Measurements from ENCODE around the gene KCNAB2.

The KCNAB2 gene

DNA sequence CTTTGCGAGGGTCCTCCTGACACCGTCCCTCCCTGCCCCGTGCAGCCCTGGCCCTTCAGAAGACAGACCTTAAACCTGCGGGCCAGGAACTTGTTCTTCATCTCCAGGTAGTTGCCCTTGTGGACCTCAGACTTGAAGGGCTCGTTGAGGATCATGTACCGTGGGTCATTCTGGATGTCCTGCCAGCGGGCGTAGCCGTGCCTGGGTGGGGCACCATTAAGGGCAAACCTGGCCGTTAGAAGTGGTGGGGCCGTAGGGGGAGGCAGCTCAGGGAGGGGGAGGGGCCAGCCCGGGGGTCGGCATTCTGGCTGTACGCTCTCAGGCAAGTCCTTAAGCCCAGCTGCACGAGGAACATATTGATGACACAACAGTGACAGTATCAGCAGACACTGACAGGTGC, 64.6 kb downstream of the KCNAB2 start:
- H3K9ac ChIP-seq (ENCODE audit: low read depth, low read length, poor library complexity, severe bottlenecking): no peak overlapping the region

DNA sequence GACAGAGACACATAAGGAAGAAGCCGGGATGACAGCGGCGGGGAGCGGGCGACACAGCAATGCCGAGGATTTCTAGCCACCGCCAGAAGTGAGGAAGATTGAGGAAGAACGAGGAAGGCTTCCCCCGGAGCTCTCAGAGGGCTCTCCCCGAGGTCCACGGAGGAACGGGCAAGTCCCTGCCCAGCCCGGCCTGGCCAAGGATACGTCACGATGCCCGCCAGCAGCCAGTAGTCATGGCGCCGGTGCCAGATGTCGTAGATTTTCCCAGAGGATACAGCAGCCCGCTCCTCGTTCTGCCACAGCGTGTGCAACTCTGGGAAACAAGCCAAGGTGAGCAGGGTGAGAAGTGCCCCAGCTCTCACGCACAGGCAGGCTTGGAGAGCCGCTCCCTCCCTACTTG, 65.9 kb downstream of the KCNAB2 start:
- Histone ChIP-seq H3K9me2 (replicated peaks; ENCODE audit: low read depth, low read length) (no peaks in the 10 kb centered on the region), H4K20me1 (ENCODE audit: insufficient read depth, low read length, poor library complexity, severe bottlenecking) (no peaks in the 10 kb centered on the region), H3K9me3 (ENCODE audit: insufficient read depth, low read depth, low read length) (no peaks in the 10 kb centered on the region), H3K4me3 (ENCODE audit: low read length, poor library complexity, severe bottlenecking) (no peak overlapping the region), H3K4me2 (ENCODE audit: low read depth, low read length, poor library complexity, severe bottlenecking) (no peak overlapping the region), H3K9ac (ENCODE audit: low read depth, low read length, poor library complexity, severe bottlenecking) (no peak overlapping the region), H3K27me3 (ENCODE audit: insufficient read depth, low read length, poor library complexity, severe bottlenecking) (no peaks in the 10 kb centered on the region), H3F3A (ENCODE audit: low read depth) (no peaks in the 10 kb centered on the region), H3K4me1 (ENCODE audit: insufficient read depth, low read length, poor library complexity, severe bottlenecking) (no peaks in the 10 kb centered on the region), H3K36me3 (ENCODE audit: insufficient read depth, low read length) (no peaks in the 10 kb centered on the region), H3K79me2 (ENCODE audit: insufficient read depth, low read length) (no peaks in the 10 kb centered on the region), H2AFZ (ENCODE audit: low read length) (no peak overlapping the region)
- TF ChIP-seq, protein P1, sequence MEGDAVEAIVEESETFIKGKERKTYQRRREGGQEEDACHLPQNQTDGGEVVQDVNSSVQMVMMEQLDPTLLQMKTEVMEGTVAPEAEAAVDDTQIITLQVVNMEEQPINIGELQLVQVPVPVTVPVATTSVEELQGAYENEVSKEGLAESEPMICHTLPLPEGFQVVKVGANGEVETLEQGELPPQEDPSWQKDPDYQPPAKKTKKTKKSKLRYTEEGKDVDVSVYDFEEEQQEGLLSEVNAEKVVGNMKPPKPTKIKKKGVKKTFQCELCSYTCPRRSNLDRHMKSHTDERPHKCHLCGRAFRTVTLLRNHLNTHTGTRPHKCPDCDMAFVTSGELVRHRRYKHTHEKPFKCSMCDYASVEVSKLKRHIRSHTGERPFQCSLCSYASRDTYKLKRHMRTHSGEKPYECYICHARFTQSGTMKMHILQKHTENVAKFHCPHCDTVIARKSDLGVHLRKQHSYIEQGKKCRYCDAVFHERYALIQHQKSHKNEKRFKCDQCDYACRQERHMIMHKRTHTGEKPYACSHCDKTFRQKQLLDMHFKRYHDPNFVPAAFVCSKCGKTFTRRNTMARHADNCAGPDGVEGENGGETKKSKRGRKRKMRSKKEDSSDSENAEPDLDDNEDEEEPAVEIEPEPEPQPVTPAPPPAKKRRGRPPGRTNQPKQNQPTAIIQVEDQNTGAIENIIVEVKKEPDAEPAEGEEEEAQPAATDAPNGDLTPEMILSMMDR (conservative IDR thresholded peaks at IDR 0.05; ENCODE audit: low read length): no peak
- TF ChIP-seq EZH2phosphoT487 (IDR thresholded peaks at IDR 0.05; ENCODE audit: borderline replicate concordance): no peak

More for the DNA sequence above, 64.6 kb downstream of the KCNAB2 start:
- Histone ChIP-seq H3K36me3 (ENCODE audit: insufficient read depth, low read length) (no peaks in the 10 kb centered on the region), H3K4me2 (ENCODE audit: low read depth, low read length, poor library complexity, severe bottlenecking) (no peak overlapping the region), H3K9me2 (replicated peaks; ENCODE audit: low read depth, low read length) (no peaks in the 10 kb centered on the region), H3K4me3 (ENCODE audit: low read length, poor library complexity, severe bottlenecking) (no peak overlapping the region), H3K4me1 (ENCODE audit: insufficient read depth, low read length, poor library complexity, severe bottlenecking) (no peaks in the 10 kb centered on the region), H3K27me3 (ENCODE audit: insufficient read depth, low read length, poor library complexity, severe bottlenecking) (no peaks in the 10 kb centered on the region), H3F3A (ENCODE audit: low read depth) (no peaks in the 10 kb centered on the region), H4K20me1 (ENCODE audit: insufficient read depth, low read length, poor library complexity, severe bottlenecking) (no peaks in the 10 kb centered on the region), H3K9me3 (ENCODE audit: insufficient read depth, low read depth, low read length) (no peaks in the 10 kb centered on the region), H2AFZ (ENCODE audit: low read length) (no peak overlapping the region), H3K79me2 (ENCODE audit: insufficient read depth, low read length) (no peaks in the 10 kb centered on the region)
- no peak for TF ChIP-seq EZH2phosphoT487 (IDR thresholded peaks at IDR 0.05; ENCODE audit: borderline replicate concordance)
- TF ChIP-seq, protein P1 (conservative IDR thresholded peaks at IDR 0.05; ENCODE audit: low read length): no peak

DNA sequence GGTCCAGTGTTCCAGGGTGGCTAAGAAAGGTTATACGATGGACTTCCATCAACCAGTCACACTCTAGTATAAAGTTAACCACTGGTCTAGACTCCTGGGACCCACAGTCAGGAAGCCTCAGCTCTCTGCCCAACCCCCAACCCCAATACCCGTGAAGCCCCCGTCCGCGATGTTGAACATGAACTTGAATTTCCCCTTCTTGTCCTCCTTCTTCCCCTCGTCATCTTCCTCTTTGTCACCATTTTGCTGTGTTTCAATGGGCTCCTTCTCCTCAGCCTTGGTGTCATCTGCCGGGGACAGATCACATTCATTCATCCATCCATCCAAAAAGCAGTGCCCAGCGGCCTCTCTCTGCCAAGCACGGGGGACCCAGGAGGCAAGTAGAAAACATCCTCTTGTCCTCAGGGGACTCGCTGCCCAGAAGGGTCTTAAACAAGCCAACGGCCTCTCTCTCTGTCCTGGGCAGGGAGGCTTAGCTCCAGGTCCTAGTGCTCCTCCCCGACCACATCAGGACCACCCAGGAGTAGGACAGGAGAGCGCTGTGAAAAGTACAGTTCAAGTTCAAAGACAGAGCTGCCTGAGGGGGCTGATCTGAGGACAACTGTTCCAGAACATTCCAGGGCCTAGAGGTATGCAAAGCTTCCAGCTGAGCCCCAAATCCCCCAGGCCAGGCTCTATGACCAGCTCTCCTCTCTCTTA, 66.5 kb downstream of the KCNAB2 start:
- no peaks in the 10 kb centered on the region for H4K20me1 ChIP-seq (ENCODE audit: insufficient read depth, low read length, poor library complexity, severe bottlenecking)
- H3K4me3 ChIP-seq (ENCODE audit: low read length, poor library complexity, severe bottlenecking): no peak overlapping the region
- H3K9me3 ChIP-seq (ENCODE audit: insufficient read depth, low read depth, low read length): no peaks in the 10 kb centered on the region
- H3K9ac ChIP-seq (ENCODE audit: low read depth, low read length, poor library complexity, severe bottlenecking): no peak overlapping the region
- H3K36me3 ChIP-seq (ENCODE audit: insufficient read depth, low read length): no peaks in the 10 kb centered on the region
- no peaks in the 10 kb centered on the region for H3F3A ChIP-seq (ENCODE audit: low read depth)
- H3K4me1 ChIP-seq (ENCODE audit: insufficient read depth, low read length, poor library complexity, severe bottlenecking): no peaks in the 10 kb centered on the region
- TF ChIP-seq, protein P1 (conservative IDR thresholded peaks at IDR 0.05; ENCODE audit: low read length): no peak
- no peak for TF ChIP-seq EZH2phosphoT487 (IDR thresholded peaks at IDR 0.05; ENCODE audit: borderline replicate concordance)
- no peak overlapping the region for H2AFZ ChIP-seq (ENCODE audit: low read length)
- no peaks in the 10 kb centered on the region for H3K27me3 ChIP-seq (ENCODE audit: insufficient read depth, low read length, poor library complexity, severe bottlenecking)
- no peaks in the 10 kb centered on the region for H3K79me2 ChIP-seq (ENCODE audit: insufficient read depth, low read length)
- no peak overlapping the region for H3K4me2 ChIP-seq (ENCODE audit: low read depth, low read length, poor library complexity, severe bottlenecking)
- no peaks in the 10 kb centered on the region for H3K9me2 ChIP-seq (replicated peaks; ENCODE audit: low read depth, low read length)
